Measurements from ENCODE around the gene ZMYND15.
A peak's percentile ranks its signal among the peaks of the same experiment; 100 is the strongest.
"Not testable (repeated sequence)": the region's sequence is repeated elsewhere in the genome, so short reads cannot be mapped to it uniquely, and the experiment has no call there.

The ZMYND15 gene

GRCh38 chr17:4739122-4740024 is at the start of gene ZMYND15, which contains the start of gene CXCL16:
Gene ZMYND15, plus strand, starts transcription at chr17:4739833. Its CDS starts 716 bp downstream, at chr17:4740549.
Gene CXCL16, minus strand, starts transcription at chr17:4739928. Its CDS starts 589 bp downstream, at chr17:4739339.
- peak; percentile 46 for DNase-seq

- not testable (repeated sequence) for DNase-seq
These were observed 49.8 kb upstream of the ZMYND15 start for GRCh38 chr17:4689872-4690271.

- no peak for DNase-seq
These were observed 48.9 kb upstream of the ZMYND15 start for GRCh38 chr17:4690745-4691144.

- DNase-seq = no peak
These were observed 47.9 kb upstream of the ZMYND15 start for GRCh38 chr17:4691686-4692085.

- no peak for DNase-seq
These were observed 46.2 kb upstream of the ZMYND15 start for GRCh38 chr17:4693416-4693815.

- DNase-seq = no peak
These were observed 43.2 kb upstream of the ZMYND15 start for GRCh38 chr17:4696437-4696805.

GRCh38 chr17:4699401-4700056 is 40.1 kb upstream of the ZMYND15 start:
- DNase-seq = not testable (repeated sequence)

- no peak for DNase-seq
These were observed 38.5 kb upstream of the ZMYND15 start for GRCh38 chr17:4701116-4701515.

GRCh38 chr17:4703330-4703691 is 36.3 kb upstream of the ZMYND15 start:
- no peak for DNase-seq

GRCh38 chr17:4704574-4704907 is 35.1 kb upstream of the ZMYND15 start:
- not testable (repeated sequence) for DNase-seq

- no peak for DNase-seq
These were observed 34.6 kb upstream of the ZMYND15 start for GRCh38 chr17:4704991-4705390.

GRCh38 chr17:4706121-4706520 is 33.5 kb upstream of the ZMYND15 start:
- no peak for DNase-seq

- DNase-seq = no peak
These were observed 31.2 kb upstream of the ZMYND15 start for GRCh38 chr17:4708436-4708835.

- DNase-seq = peak; percentile 98
These were observed 29.6 kb upstream of the ZMYND15 start, which contains the start of gene ARRB2 for GRCh38 chr17:4709794-4710692. Gene ARRB2, plus strand, starts transcription at chr17:4710632. Its CDS starts 90 bp downstream, at chr17:4710722.

GRCh38 chr17:4710693-4711634 is 28.7 kb upstream of the ZMYND15 start:
- DNase-seq = peak; percentile 16

- no peak for DNase-seq
These were observed 27.9 kb upstream of the ZMYND15 start for GRCh38 chr17:4711661-4712181.

- no peak for DNase-seq
These were observed 27.1 kb upstream of the ZMYND15 start for GRCh38 chr17:4712526-4712925.

- not testable (repeated sequence) for DNase-seq
These were observed 25.1 kb upstream of the ZMYND15 start for GRCh38 chr17:4714340-4715062.

GRCh38 chr17:4715063-4715744 is 24.4 kb upstream of the ZMYND15 start:
- DNase-seq = no peak

GRCh38 chr17:4716081-4716480 is 23.6 kb upstream of the ZMYND15 start:
- no peak for DNase-seq
